MM.1S (cell line): ENCODE data around the gene AGBL1.

ENCODE experiments used
- EZH2 ChIP-seq: fragments of 300-600 bp; sonication (generic); optimal IDR thresholded peaks from 2 replicates; pipeline ENCODE3; 2017; ENCODE audit warnings: low read depth, mild to moderate bottlenecking, antibody characterized with exemption, low read length, mixed read lengths
- TF ChIP-seq, protein P1 (sequence below): fragments of 300-600 bp; sonication (generic); IDR thresholded peaks from 2 replicates; pipeline ENCODE4 v1.5.1; 2016; ENCODE audit warnings: antibody characterized with exemption, low read length, mixed read lengths

DNA sequence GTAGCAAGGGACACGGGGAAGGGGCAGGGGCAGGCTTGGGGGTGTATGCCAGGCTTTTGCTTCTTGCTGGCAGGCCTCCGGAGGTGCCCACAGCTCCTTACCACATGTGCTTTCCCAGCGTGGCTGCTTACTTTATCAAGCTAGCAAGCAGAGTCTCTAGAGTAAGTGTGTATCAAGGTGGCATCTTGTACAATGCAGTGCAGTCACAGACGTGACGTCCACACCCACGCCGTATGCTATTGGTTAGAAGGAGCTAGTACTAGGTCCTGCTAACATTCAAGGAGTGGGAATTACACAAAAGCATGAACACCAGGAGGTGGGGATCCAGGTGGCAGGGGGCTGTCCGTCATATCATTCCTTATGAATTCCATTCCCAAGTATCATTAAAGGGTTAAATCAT, 15.3 kb upstream of the AGBL1 start:
- TF ChIP-seq, protein P1, sequence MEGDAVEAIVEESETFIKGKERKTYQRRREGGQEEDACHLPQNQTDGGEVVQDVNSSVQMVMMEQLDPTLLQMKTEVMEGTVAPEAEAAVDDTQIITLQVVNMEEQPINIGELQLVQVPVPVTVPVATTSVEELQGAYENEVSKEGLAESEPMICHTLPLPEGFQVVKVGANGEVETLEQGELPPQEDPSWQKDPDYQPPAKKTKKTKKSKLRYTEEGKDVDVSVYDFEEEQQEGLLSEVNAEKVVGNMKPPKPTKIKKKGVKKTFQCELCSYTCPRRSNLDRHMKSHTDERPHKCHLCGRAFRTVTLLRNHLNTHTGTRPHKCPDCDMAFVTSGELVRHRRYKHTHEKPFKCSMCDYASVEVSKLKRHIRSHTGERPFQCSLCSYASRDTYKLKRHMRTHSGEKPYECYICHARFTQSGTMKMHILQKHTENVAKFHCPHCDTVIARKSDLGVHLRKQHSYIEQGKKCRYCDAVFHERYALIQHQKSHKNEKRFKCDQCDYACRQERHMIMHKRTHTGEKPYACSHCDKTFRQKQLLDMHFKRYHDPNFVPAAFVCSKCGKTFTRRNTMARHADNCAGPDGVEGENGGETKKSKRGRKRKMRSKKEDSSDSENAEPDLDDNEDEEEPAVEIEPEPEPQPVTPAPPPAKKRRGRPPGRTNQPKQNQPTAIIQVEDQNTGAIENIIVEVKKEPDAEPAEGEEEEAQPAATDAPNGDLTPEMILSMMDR: no peak
- no peak for TF ChIP-seq EZH2
